Right cardiac atrium (tissue), 5 donors: ENCODE measurements around the gene NRP1. TPM values are rescaled to one million over a fixed set of nuclear protein-coding genes. Genes with fewer than 3 reads are reported as not detected.
"Not testable (repeated sequence)": the region's sequence is repeated elsewhere in the genome, so short reads cannot be mapped to it uniquely, and the experiment has no call there.

ENCODE experiments used
- ATAC-seq, 2 donors: fragments of 200-7000 bp; cut with Tn5 transposase; one replicate each; pipeline versions ENCODE4 v1.8.0 to v1.9.1; 2020; ENCODE audit warnings: moderate library complexity in 2 of 2, mild to moderate bottlenecking in 1 of 2
- DNase-seq, 3 donors: peaks; one replicate each; pipeline ENCODE4 v3.0.0-alpha.2; 2020
- H3K27ac ChIP-seq: one replicate; pipeline ENCODE4 v1.5.1; 2013; ENCODE audit warnings: mild to moderate bottlenecking, low read length, control low read depth, moderate library complexity
- H3K27me3 ChIP-seq: one replicate; pipeline ENCODE4 v1.6.1; 2013; ENCODE audit not compliant: control insufficient read depth, insufficient read depth
- H3K4me1 ChIP-seq: one replicate; pipeline ENCODE4 v1.6.1; 2013; ENCODE audit warnings: low read length; ENCODE audit not compliant: control insufficient read depth, insufficient read depth
- H3K4me3 ChIP-seq: one replicate; pipeline ENCODE4 v1.5.1; 2013; ENCODE audit warnings: low read length, control low read depth
- H3K9me3 ChIP-seq: one replicate; pipeline ENCODE4 v1.6.1; 2013; ENCODE audit warnings: low read length; ENCODE audit not compliant: control insufficient read depth
- WGBS: extraction: QIAGEN DNeasy Blood & Tissue Kit; methylation state at CpG from one replicate; pipeline ENCODE4 v1.1.7; 2013; 5-methylcytosine and 5-hydroxymethylcytosine counted together
- intact Hi-C, 4 donors: fragments of 100-400 bp; cut with DNase I; formaldehyde crosslinking; loops; one replicate each; pipeline versions ENCODE4 v1.11.0 to v1.14.0; 2022 to 2023
- polyA plus RNA-seq: library from polyadenylated mRNA; stranded (reverse); fragments of 200-250 nt; gene quantifications from one replicate; pipeline ENCODE4 v1.2.3, GENCODE V29; 2013
- total RNA-seq, 4 donors: library from RNA; stranded (reverse); fragmentation: NEBNext Ultra II Directional; extraction: Animal tissue kit (Norgen Biotek cat#: 25700); gene quantifications; one replicate each; pipeline ENCODE4 v1.2.1, GENCODE V29; 2021
- donor health status: healthy with polysubstance abuse.
- donor health status: DM: no; HTN: yes; CAD: no.
- donor health status: DM: no; HTN: no; CAD: no.
- donor health status: DM: no; HTN: yes; CAD: no; lungs with severe emphysema.
- donor health status: DM: yes; HTN: yes; CAD: no.

The NRP1 gene
- total and polyA plus RNA-seq, 5 donors: 37.7 to 98.8 (median 92.5) TPM

GRCh38 chr10:33304423-33305225, 29.8 kb downstream of the NRP1 start:
- Histone ChIP-seq H3K27ac (no peak overlapping the region), H3K9me3 (no peaks in the 10 kb centered on the region), H3K4me3 (no peak overlapping the region), H3K27me3 (no peaks in the 10 kb centered on the region), H3K4me1 (peaks cover 17% of the 10 kb centered on the region)
- 80% methylated on average over 6 of the region's 6 CpGs for WGBS
- no peak for DNase-seq
- no peak for ATAC-seq
- intact Hi-C loops: no loop called here

DNA sequence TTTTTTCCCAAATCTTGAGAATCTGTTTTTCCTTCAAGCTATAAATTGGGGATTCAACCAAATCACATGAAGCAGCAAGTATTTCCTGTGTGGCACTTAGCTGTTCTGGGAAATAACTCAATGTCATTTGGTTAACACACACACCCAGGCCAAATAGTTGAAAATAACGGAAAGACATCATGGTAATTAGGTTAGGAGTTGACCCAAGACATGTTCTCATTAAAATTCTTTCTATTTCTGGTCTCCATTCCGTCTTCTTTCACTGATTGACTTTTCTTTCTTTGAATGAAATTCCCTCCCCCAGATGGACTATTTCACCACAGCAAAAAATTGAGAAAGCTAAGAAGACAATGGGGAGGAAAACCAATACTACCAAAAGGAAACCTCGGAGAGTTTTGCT, 30.5 kb downstream of the NRP1 start:
- DNase-seq (no peak), ATAC-seq (no peak)
- no peak overlapping the region for H3K4me3 ChIP-seq
- intact Hi-C loops: no loop called here
- no peak overlapping the region for H3K27ac ChIP-seq
- H3K4me1 ChIP-seq: peaks cover 19% of the 10 kb centered on the region
- H3K9me3 ChIP-seq: no peaks in the 10 kb centered on the region
- 46% methylated on average over 3 of the region's 3 CpGs for WGBS
- H3K27me3 ChIP-seq: no peaks in the 10 kb centered on the region

- H3K27me3 ChIP-seq: no peaks in the 10 kb centered on the region
- ATAC-seq (peak in 1 of 2 donors; percentile 83), DNase-seq (peak in 2 of 3 donors; percentile 31 to 68)
- intact Hi-C loops: no loop called here
- H3K4me3 ChIP-seq: no peak overlapping the region
- H3K4me1 ChIP-seq: peaks cover 23% of the 10 kb centered on the region
- peak overlapping the region; percentile 54 for H3K27ac ChIP-seq
- no peaks in the 10 kb centered on the region for H3K9me3 ChIP-seq
- 59% methylated on average over 2 of the region's 2 CpGs for WGBS
Observed at GRCh38 chr10:33302208-33302829, 32.1 kb downstream of the NRP1 start.

DNA sequence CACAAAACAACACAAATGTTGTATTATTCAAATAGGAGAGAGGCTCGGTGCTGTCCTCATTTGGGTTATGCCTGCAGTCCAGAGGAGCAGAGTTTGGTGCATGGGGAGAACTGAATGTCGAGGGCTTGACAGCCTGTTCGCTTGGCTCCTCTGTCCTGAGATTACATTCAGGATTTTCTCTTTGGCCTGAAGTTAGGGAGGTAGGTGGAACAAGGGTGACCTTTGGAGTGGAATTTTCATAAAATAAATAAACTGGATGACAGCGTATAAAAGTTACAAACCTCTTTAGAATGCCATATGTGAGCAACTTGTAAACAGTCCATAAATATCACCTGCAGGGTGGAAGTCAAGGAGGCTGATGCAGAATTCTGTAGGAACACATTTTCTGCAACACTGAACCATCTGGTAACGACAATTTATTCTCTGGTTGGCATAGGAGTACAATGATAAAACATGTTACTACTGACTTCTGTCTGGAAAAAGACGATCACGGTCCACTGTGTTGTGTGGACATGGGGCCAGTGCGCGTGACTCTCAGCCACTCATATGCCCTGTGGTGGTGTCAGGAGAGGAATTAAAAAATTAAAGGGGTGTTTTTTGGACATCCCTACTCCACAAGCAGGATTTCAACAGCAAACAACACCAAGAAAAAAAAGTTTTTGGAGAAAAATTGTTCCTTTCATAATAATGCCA, 33.2 kb downstream of the NRP1 start:
- no peaks in the 10 kb centered on the region for H3K27me3 ChIP-seq
- 75% methylated on average over 9 of the region's 9 CpGs for WGBS
- H3K4me1 ChIP-seq: peaks cover 23% of the 10 kb centered on the region
- no peak for ATAC-seq
- no peak overlapping the region for H3K4me3 ChIP-seq
- no peak overlapping the region for H3K27ac ChIP-seq
- no peaks in the 10 kb centered on the region for H3K9me3 ChIP-seq
- intact Hi-C loops: no loop called here
- DNase-seq: no peak

- ATAC-seq, H3K27me3 ChIP-seq, DNase-seq, H3K27ac ChIP-seq, H3K9me3 ChIP-seq, H3K4me3 ChIP-seq, intact Hi-C loops: not testable (repeated sequence)
- 66% methylated on average over 3 of the region's 3 CpGs for WGBS
- H3K4me1 ChIP-seq: peaks cover 23% of the 10 kb centered on the region
Observed at GRCh38 chr10:33300544-33300943, 33.9 kb downstream of the NRP1 start.

DNA sequence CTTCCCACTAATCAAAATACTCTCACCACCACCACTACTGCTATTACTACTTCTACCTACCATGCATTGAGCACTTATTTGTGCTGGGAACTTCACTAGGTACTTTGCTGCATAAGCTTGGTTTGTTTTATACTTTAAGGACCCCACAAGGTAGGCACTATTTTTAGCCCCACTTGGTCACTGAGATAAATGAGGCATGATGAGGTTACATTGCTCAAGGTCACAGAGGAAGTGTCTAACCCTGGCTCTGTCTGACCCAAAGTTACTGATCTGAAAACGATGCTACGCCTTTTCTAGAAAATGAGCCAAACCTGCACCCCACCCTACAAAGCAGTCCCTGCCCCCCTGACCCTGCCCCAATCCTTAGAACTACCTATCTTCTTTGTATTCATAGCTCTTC, 35.6 kb downstream of the NRP1 start:
- 24% methylated on average over 2 of the region's 2 CpGs for WGBS
- DNase-seq (no peak), ATAC-seq (no peak)
- Histone ChIP-seq H3K27me3 (no peaks in the 10 kb centered on the region), H3K4me1 (peaks cover 22% of the 10 kb centered on the region), H3K4me3 (no peak overlapping the region), H3K9me3 (no peaks in the 10 kb centered on the region), H3K27ac (peak overlapping the region; percentile 62)
- intact Hi-C loops: no loop called here

DNA sequence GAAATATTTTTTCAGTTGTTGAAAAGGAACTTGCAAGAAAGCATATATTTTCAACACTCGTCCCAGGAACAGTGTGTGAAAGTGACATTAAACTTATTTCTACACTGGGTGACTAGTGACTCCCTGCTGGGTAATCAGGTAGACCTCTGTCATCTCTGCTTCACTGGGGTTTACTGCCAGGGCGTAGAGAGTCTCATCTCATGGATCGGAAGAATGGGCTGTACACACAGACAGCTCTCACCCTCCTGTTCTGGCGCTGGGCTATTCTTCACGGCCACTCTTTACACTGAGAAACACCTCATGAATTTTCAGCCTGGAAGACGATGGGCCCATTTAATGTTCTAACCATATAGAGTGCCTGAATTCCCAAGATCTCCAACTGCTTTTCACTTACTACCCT, 36.4 kb downstream of the NRP1 start:
- no peaks in the 10 kb centered on the region for H3K9me3 ChIP-seq
- WGBS: 54% methylated on average over 6 of the region's 6 CpGs
- H3K27ac ChIP-seq: peak overlapping the region; percentile 62
- H3K27me3 ChIP-seq: no peaks in the 10 kb centered on the region
- intact Hi-C loops: no loop called here
- peaks cover 25% of the 10 kb centered on the region for H3K4me1 ChIP-seq
- no peak for ATAC-seq
- H3K4me3 ChIP-seq: no peak overlapping the region
- no peak for DNase-seq

DNA sequence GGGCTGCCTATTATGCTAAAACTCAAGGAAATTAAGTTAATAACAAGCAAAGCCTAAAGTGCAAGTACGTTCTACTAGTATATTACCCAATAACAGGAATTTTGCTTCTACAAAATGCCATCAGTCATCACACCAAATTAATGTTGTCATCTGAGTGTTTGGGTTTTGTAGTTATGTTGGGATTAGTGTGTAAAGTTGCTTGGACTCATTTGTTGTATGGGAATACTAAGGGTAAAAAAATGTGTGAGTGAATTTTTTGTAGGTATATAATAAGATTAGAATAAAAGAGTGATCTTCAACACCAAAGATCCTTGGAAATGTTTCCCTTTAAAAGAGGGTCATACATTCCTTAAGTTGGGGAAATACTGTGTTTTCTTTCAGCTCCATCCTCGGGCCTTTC, 38.6 kb downstream of the NRP1 start:
- intact Hi-C loops: no loop called here
- Histone ChIP-seq H3K9me3 (no peaks in the 10 kb centered on the region), H3K4me3 (no peak overlapping the region), H3K27ac (no peak overlapping the region), H3K4me1 (peaks cover 22% of the 10 kb centered on the region), H3K27me3 (no peaks in the 10 kb centered on the region)
- ATAC-seq (no peak), DNase-seq (no peak)
- 69% methylated on average over 2 of the region's 2 CpGs for WGBS

- H3K4me3 ChIP-seq: no peak overlapping the region
- H3K27ac ChIP-seq: peak overlapping the region; percentile 48
- ATAC-seq: no peak
- H3K27me3 ChIP-seq: no peaks in the 10 kb centered on the region
- intact Hi-C loops: no loop called here
- WGBS: 68% methylated on average over 14 of the region's 14 CpGs
- no peaks in the 10 kb centered on the region for H3K9me3 ChIP-seq
- H3K4me1 ChIP-seq: peaks cover 15% of the 10 kb centered on the region
- DNase-seq: no peak
Observed at GRCh38 chr10:33293531-33294170, 40.8 kb downstream of the NRP1 start.

GRCh38 chr10:33293076-33293475, 41.4 kb downstream of the NRP1 start:
- Histone ChIP-seq H3K4me1 (peaks cover 16% of the 10 kb centered on the region), H3K4me3 (no peak overlapping the region), H3K27me3 (no peaks in the 10 kb centered on the region), H3K27ac (peak overlapping the region; percentile 48), H3K9me3 (no peaks in the 10 kb centered on the region)
- ATAC-seq (no peak), DNase-seq (no peak)
- WGBS: 56% methylated on average over 3 of the region's 3 CpGs
- intact Hi-C loops: no loop called here
